Eye (tissue), 1 donor: ENCODE measurements around the gene CYP19A1.

Source experiments
- DNase-seq: peaks from one replicate; pipeline ENCODE4 v3.0.0-alpha.2; 2015

The CYP19A1 gene

GRCh38 chr15:51322621-51323296, 15.6 kb downstream of the CYP19A1 start:
- no peak for DNase-seq

GRCh38 chr15:51321316-51321715, 17.1 kb downstream of the CYP19A1 start:
- DNase-seq, result no peak

- DNase-seq, result no peak
Observed at GRCh38 chr15:51320843-51321242, 17.6 kb downstream of the CYP19A1 start.

- DNase-seq, result no peak
Observed at GRCh38 chr15:51319539-51319938, 18.9 kb downstream of the CYP19A1 start.

GRCh38 chr15:51318382-51319150, 19.8 kb downstream of the CYP19A1 start:
- DNase-seq, result no peak

- no peak for DNase-seq
Observed at GRCh38 chr15:51316636-51317035, 21.8 kb downstream of the CYP19A1 start.

GRCh38 chr15:51315726-51316125, 22.7 kb downstream of the CYP19A1 start:
- DNase-seq, result no peak

GRCh38 chr15:51314391-51315337, 23.7 kb downstream of the CYP19A1 start:
- no peak for DNase-seq

- DNase-seq, result no peak
Observed at GRCh38 chr15:51313644-51314280, 24.6 kb downstream of the CYP19A1 start.

- no peak for DNase-seq
Observed at GRCh38 chr15:51313074-51313393, 25.4 kb downstream of the CYP19A1 start.

GRCh38 chr15:51312166-51313073, 26.0 kb downstream of the CYP19A1 start:
- DNase-seq, result peak; percentile 8

- DNase-seq, result no peak
Observed at GRCh38 chr15:51311510-51311909, 26.9 kb downstream of the CYP19A1 start.

- DNase-seq, result no peak
Observed at GRCh38 chr15:51310064-51310463, 28.3 kb downstream of the CYP19A1 start.

- DNase-seq, result no peak
Observed at GRCh38 chr15:51307811-51308210, 30.6 kb downstream of the CYP19A1 start.

GRCh38 chr15:51307325-51307724, 31.1 kb downstream of the CYP19A1 start:
- DNase-seq, result no peak

GRCh38 chr15:51303462-51303980, 34.9 kb downstream of the CYP19A1 start:
- DNase-seq, result no peak

- no peak for DNase-seq
Observed at GRCh38 chr15:51302480-51302879, 35.9 kb downstream of the CYP19A1 start.

GRCh38 chr15:51299187-51300015, 39.0 kb downstream of the CYP19A1 start:
- DNase-seq, result no peak

- DNase-seq, result no peak
Observed at GRCh38 chr15:51298620-51299019, 39.8 kb downstream of the CYP19A1 start.

GRCh38 chr15:51290720-51291119, 47.7 kb downstream of the CYP19A1 start:
- DNase-seq, result no peak

GRCh38 chr15:51289290-51289689, 49.1 kb downstream of the CYP19A1 start:
- no peak for DNase-seq
